ENCODE results near the gene ZNF410.

- TF ChIP-seq CTCF (IDR thresholded peaks at IDR 0.05; ENCODE audit: poor library complexity, severe bottlenecking) (no peak), SMC3 (conservative IDR thresholded peaks at IDR 0.05; ENCODE audit: poor library complexity) (no peak), TAF1 (IDR thresholded peaks at IDR 0.05; ENCODE audit: low read depth) (no peak)
Measured at GRCh38 chr14:73937012-73937411, 50.4 kb downstream of the ZNF410 start.

Data from neural cell (in vitro differentiated cells).